HUES64 (cell line): ENCODE results near the gene CHRNG. TPM values are rescaled to one million over a fixed set of nuclear protein-coding genes. Genes with fewer than 3 reads are reported as not detected.

ENCODE experiments used
- H3K27ac ChIP-seq: 2 replicates; pipeline ENCODE4 v1.7.0; 2013; ENCODE audit warnings: low read depth, low read length, inconsistent platforms
- H3K27me3 ChIP-seq: 2 replicates; pipeline ENCODE4 v1.6.1; 2013; ENCODE audit warnings: mild to moderate bottlenecking, low read length; ENCODE audit not compliant: insufficient read depth
- H3K36me3 ChIP-seq: 2 replicates; pipeline ENCODE4 v1.6.1; 2013; ENCODE audit warnings: mild to moderate bottlenecking, low read length; ENCODE audit not compliant: insufficient read depth
- H3K4me1 ChIP-seq: 2 replicates; pipeline ENCODE4 v1.6.1; 2013; ENCODE audit warnings: mild to moderate bottlenecking, low read length, moderate library complexity; ENCODE audit not compliant: insufficient read depth
- H3K4me3 ChIP-seq: 2 replicates; pipeline ENCODE4 v1.5.1; 2013; ENCODE audit warnings: mild to moderate bottlenecking, low read length, moderate library complexity
- H3K9ac ChIP-seq: 2 replicates; pipeline ENCODE4 v1.6.1; 2013; ENCODE audit warnings: mild to moderate bottlenecking, low read depth, low read length
- H3K9me3 ChIP-seq: 2 replicates; pipeline ENCODE4 v1.6.1; 2013; ENCODE audit warnings: low read depth, low read length; ENCODE audit not compliant: insufficient read depth
- whole genome bisulfite sequencing: fragments of 150-250, 120-280 bp; methylation state at CpG from one replicate; pipeline ENCODE4 v1.1.7; 2013; ENCODE audit warnings: missing lambda C conversion rate; 5-methylcytosine and 5-hydroxymethylcytosine counted together
- polyA plus RNA-seq, 2 experiments: library from polyadenylated mRNA; stranded (reverse); fragments of 50-300 nt; gene quantifications; one replicate each; pipeline ENCODE4 v1.2.3, GENCODE V29; 2013

CHRNG gene, protein sequence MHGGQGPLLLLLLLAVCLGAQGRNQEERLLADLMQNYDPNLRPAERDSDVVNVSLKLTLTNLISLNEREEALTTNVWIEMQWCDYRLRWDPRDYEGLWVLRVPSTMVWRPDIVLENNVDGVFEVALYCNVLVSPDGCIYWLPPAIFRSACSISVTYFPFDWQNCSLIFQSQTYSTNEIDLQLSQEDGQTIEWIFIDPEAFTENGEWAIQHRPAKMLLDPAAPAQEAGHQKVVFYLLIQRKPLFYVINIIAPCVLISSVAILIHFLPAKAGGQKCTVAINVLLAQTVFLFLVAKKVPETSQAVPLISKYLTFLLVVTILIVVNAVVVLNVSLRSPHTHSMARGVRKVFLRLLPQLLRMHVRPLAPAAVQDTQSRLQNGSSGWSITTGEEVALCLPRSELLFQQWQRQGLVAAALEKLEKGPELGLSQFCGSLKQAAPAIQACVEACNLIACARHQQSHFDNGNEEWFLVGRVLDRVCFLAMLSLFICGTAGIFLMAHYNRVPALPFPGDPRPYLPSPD
- polyA plus RNA-seq (2013, experiment 1 of 2): not detected
- polyA plus RNA-seq (2013, experiment 2 of 2): not detected

DNA sequence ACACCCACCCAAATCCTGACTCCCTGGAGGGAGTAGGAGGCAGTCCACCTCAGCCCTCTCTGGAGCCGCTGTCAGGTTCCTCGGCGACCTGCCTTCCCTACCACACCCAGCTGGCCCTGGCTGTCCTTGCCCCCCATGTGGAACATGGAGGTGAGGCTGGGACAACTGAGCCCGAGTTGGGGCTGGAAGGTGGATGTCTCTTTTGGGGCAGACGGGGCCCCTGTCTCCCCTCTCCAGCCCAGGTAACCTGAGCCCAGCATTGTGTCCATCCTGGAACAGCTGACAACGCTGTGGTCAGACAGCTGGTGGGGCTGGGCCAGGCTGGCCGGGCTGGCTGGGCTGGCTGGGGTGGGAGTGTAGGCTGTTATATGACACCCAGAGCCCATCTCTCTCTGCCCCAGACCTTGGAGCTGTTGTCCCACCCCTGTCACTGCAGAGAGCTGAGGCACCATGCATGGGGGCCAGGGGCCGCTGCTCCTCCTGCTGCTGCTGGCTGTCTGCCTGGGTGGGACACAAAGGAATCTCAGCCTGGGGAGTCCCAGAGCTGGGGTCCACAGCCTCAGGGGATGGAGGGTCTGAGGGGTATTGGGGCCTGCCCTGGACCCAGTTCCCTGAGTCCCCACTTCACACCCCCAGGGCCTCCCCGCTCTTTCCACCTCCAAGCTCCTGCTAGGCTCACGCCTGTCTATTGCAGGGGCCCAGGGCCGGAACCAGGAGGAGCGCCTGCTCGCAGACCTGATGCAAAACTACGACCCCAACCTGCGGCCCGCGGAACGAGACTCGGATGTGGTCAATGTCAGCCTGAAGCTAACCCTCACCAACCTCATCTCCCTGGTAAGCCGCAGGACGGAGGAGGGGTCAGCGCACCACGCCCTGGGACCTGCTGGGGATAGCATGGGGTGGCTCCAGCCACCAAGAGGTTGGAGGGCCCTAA lies at the start of gene CHRNG:
CHRNG (plus strand) TSS at position 395 of the 934 bp plus-strand sequence; CDS start at position 451, 56 bp downstream.
- peaks cover 18% of the 10 kb centered on the region for H3K4me1 ChIP-seq
- no peak within 1 kb of the TSS for H3K9ac ChIP-seq
- WGBS: 77% methylated on average over 23 of the region's 23 CpGs
- H3K4me3 ChIP-seq: no peak within 1 kb of the TSS
- no peak within 1 kb of the TSS for H3K27ac ChIP-seq
- no peaks in the 10 kb centered on the region for H3K36me3 ChIP-seq
- no peaks in the 10 kb centered on the region for H3K9me3 ChIP-seq
- H3K27me3 ChIP-seq: no peaks in the 10 kb centered on the region

DNA sequence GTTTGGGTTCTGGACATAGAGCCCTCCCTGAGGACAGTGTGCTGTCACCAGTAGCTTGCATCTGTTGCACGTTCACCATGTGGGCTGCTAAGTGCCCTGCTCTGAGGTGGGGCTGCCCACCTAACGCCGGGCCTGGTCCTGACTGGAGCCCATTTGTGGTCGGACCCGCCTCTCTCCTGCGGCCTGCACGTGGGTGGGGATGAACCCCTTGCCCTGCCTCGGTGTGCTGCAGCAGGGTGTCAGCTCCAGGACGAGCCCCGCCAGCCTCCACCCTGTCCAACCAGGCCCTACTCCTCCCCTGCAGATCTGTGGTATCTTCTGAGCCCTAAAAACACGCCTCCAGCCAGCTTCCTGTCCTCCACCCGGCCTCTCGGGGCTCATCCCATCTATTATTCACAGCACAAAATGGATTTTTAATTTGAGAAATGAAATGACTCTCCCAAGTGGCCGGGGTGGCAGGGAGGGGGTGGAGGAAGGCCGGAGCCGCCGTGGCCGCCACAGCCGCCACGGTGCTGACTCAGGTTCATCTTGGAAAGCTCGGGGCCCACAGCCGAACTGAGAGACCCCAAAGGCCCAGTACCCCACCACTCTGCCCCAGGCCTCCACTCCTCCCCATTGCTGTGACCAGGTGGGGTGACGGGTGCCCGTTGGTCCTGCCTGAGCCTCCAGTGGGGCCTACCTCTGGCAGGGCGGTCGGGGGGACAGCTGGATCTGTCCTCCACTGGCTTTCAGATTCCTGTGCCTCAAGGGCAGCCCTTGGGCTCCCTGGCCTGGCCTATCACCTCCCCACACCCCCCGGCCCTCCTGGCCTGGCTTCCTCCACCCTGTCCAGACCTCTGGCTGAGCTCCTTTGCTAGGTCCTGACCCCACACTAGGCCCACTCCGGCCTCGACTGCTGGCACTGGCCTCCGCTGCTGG lies 49.0 kb upstream of the CHRNG start:
- H3K27me3 ChIP-seq: peaks cover 46% of the 10 kb centered on the region
- H3K27ac ChIP-seq: no peak overlapping the region
- WGBS: 92% methylated on average over 30 of the region's 30 CpGs
- H3K4me3 ChIP-seq: no peak overlapping the region
- H3K4me1 ChIP-seq: peaks cover 11% of the 10 kb centered on the region
- H3K36me3 ChIP-seq: no peaks in the 10 kb centered on the region
- H3K9ac ChIP-seq: no peak overlapping the region
- no peaks in the 10 kb centered on the region for H3K9me3 ChIP-seq

DNA sequence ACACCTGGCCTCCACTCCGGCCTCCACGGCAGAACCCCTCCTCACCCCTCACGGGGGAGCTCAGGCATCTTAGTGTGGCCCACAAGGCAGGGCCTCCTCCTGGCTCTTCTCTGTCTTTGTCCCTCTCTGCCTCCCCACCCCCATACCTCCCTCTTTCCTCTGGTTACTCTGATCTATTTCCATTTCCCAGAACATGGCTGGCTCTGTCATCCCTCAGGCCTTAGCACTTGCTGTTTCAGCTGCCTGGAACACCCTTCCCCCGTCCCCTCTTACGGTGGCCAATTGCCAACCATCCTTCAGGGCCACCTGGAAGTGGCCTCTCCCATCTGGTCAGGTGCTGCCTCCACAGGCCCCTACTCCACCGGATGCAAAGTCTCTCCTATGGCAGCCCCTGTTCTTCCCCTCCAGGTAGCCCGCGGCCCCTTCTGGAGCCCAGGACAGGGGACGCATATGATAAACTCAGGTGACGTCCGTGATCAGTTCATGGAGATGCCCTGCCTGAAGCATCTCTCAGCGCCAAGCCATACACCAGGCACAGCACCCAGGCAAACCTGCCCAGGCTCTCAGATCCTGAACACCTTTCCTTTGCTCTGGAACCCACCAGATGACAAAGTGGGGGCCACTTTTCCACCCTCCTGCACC lies 48.2 kb upstream of the CHRNG start:
- H3K27me3 ChIP-seq: peaks cover 38% of the 10 kb centered on the region
- H3K4me3 ChIP-seq: no peak overlapping the region
- H3K9me3 ChIP-seq: no peaks in the 10 kb centered on the region
- no peak overlapping the region for H3K27ac ChIP-seq
- WGBS: 88% methylated on average over 12 of the region's 12 CpGs
- no peaks in the 10 kb centered on the region for H3K36me3 ChIP-seq
- H3K9ac ChIP-seq: no peak overlapping the region
- peaks cover 11% of the 10 kb centered on the region for H3K4me1 ChIP-seq

DNA sequence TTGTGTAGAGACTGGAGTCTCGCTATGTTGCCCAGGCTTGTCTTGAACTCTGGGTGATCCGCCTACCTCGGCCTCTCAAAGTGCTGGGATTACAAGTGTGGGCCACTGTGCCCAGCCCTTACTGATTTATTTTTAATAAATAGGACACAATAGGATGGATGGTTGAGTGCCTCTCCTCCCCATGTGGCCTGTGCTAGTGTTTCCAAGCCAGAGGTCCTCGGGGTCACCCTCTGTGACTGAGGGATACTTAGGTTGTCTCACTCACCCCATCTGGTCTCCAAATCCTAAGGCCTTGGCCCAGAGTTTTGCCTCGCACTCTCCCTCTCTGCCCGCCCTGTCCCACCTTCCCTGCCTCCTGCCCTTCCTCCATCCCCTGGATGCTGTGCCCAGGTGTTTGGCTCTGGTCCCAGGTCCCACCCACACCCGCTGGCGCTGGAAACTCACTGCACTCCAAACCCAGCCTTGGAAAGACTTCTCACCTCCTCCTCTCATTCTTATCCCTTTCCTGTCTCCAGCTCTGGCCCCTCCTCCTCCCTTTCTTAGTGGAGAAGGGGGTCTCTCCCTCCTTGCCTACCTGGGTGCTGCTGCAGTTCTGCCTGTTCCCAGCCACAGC lies 47.1 kb upstream of the CHRNG start:
- no peak overlapping the region for H3K9ac ChIP-seq
- 72% methylated on average over 8 of the region's 8 CpGs for WGBS
- H3K4me3 ChIP-seq: no peak overlapping the region
- no peak overlapping the region for H3K27ac ChIP-seq
- H3K4me1 ChIP-seq: peaks cover 11% of the 10 kb centered on the region
- H3K36me3 ChIP-seq: no peaks in the 10 kb centered on the region
- H3K9me3 ChIP-seq: no peaks in the 10 kb centered on the region
- H3K27me3 ChIP-seq: peaks cover 28% of the 10 kb centered on the region

DNA sequence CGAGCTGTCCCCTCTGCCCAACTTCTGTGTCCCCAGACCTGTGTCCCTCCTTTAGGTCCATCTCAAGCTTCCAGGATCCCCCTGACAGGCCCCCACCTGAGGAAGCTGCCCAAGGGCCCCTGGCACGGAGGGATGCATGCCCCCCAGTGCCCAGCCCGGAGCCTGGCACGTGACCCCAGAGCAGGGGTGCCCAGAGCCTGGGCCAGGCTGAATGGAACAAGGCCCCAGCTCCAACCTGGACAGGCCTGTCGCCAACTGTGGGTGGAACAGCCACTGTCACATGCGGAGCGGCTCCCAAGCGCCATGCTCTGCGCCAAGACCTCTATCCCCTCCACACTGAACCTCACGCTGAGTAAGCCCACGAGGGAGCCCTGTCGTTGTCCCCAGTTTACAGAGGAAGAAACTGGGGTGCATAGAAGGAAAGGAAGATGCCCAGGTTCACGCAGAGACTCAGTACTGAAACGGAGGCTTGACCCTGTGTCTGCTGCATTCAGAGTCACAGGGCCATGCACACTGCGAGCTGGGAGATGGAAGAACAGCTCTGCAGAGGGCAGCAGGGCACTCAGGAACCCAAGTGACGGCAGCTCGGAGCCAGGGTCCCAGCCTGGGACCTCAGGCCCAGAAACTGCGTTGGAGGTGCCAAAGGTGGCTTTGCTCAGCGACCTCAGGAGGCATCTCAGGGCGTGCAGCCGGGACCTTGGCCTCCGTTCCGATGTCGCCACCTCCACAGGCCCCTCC lies 46.4 kb upstream of the CHRNG start:
- WGBS: 90% methylated on average over 24 of the region's 24 CpGs
- Histone ChIP-seq H3K9me3 (no peaks in the 10 kb centered on the region), H3K4me1 (peaks cover 11% of the 10 kb centered on the region), H3K9ac (no peak overlapping the region), H3K4me3 (no peak overlapping the region), H3K27ac (no peak overlapping the region), H3K27me3 (peaks cover 24% of the 10 kb centered on the region), H3K36me3 (no peaks in the 10 kb centered on the region)

DNA sequence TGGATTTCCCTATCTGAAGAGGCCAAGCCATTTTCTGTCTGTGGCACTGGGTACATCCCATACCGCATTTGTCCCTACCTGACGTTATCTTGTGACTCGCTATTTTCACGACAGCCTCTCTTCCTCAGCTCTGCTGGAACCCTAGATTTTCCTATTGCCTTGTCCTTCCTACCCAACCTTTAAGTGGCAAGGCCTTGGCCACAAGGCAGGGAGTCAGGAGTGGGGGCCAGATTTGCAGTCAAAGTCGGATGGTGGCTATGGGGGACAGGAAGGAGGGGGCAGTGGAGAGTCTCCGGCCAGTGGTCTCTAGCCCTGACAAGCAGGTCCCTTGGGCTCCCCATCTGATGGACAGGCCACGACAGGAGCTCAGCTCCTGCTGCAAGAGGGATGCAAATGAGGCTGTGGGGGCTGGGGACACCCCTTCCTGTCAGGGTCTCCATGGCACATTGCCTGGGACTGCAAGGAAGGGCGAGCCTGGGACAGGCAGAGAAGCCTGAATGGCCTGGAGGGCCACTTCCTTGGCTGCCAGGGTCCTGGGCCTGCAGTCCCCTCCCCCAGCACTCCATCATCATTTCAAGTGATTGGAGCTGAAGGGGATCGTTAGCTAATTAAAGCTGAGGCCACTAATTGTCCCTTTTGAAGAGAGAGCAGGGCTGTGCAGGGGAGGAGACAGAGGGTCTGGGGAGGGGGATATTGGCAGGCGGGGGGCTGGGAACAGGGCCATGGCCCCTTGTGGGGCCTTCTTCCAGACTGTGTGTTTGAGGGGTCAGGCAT lies 45.6 kb upstream of the CHRNG start:
- H3K4me1 ChIP-seq: peaks cover 11% of the 10 kb centered on the region
- no peak overlapping the region for H3K27ac ChIP-seq
- no peaks in the 10 kb centered on the region for H3K9me3 ChIP-seq
- H3K27me3 ChIP-seq: peaks cover 18% of the 10 kb centered on the region
- H3K4me3 ChIP-seq: no peak overlapping the region
- H3K36me3 ChIP-seq: no peaks in the 10 kb centered on the region
- WGBS: 69% methylated on average over 10 of the region's 10 CpGs
- H3K9ac ChIP-seq: no peak overlapping the region

DNA sequence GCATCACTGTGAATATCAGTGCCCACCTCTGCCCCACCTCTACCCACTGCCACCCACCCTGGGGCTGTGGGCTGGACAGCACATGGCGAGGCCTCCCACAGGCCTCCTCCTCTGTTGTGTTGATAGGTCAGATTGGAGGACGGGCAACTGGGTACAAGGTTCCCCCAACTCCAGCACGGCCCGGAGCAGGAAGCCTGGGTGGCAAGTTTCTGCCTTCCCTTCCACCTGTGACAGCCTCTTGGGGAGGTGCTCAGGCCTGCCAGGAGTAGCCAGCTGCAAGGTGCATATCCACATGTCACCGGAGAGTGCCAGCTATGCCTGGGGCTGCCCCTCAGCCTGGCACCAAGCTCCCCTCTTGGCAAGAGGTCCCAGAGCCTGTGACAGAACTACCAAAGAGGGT lies 45.0 kb upstream of the CHRNG start:
- Histone ChIP-seq H3K27ac (no peak overlapping the region), H3K9ac (no peak overlapping the region), H3K27me3 (peaks cover 15% of the 10 kb centered on the region), H3K9me3 (no peaks in the 10 kb centered on the region), H3K4me3 (no peak overlapping the region), H3K36me3 (no peaks in the 10 kb centered on the region), H3K4me1 (peaks cover 4% of the 10 kb centered on the region)
- WGBS: 96% methylated on average over 5 of the region's 5 CpGs

DNA sequence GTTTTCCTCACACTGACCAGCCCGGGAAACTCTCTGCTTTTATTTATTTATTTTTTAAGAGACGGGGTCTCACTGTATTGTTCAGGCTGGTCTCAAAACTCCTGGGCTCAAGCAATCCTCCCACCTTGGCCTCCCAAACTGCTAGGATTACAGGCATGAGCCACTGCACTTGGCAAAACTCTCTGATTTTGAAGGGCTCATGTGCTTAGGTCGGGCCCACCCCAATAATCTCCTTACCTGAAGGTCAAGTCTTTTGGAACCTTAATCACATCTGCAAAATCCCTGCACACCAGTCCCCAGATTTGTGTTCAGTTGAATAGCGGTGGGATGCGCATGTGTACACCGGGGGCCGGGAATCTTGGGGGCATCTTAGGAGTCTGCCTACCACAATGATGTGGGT lies 44.2 kb upstream of the CHRNG start:
- WGBS: 93% methylated on average over 7 of the region's 7 CpGs
- no peaks in the 10 kb centered on the region for H3K4me1 ChIP-seq
- H3K9ac ChIP-seq: no peak overlapping the region
- no peaks in the 10 kb centered on the region for H3K36me3 ChIP-seq
- H3K27ac ChIP-seq: no peak overlapping the region
- peaks cover 11% of the 10 kb centered on the region; the same call in 1 of the 2 replicates for H3K27me3 ChIP-seq
- H3K4me3 ChIP-seq: no peak overlapping the region
- H3K9me3 ChIP-seq: no peaks in the 10 kb centered on the region
